ENCODE results near the gene P2RY14.

The P2RY14 gene

GRCh38 chr3:151278230-151278629 lies at the start of gene P2RY14:
Gene P2RY14 (minus strand): TSS chr3:151278542. CDS start chr3:151214316, 64,226 bp downstream.
- DNase-seq, result no peak

GRCh38 chr3:151327571-151328198 lies 49.3 kb upstream of the P2RY14 start:
- DNase-seq, result peak; percentile 30

GRCh38 chr3:151322511-151322910 lies 44.2 kb upstream of the P2RY14 start:
- no peak for DNase-seq

GRCh38 chr3:151321526-151321925 lies 43.2 kb upstream of the P2RY14 start:
- DNase-seq, result no peak

- no peak for DNase-seq
Measured at GRCh38 chr3:151320131-151320530, 41.8 kb upstream of the P2RY14 start.

- no peak for DNase-seq
Measured at GRCh38 chr3:151319628-151320027, 41.3 kb upstream of the P2RY14 start.

- no peak for DNase-seq
Measured at GRCh38 chr3:151318991-151319390, 40.6 kb upstream of the P2RY14 start.

GRCh38 chr3:151318313-151318712 lies 40.0 kb upstream of the P2RY14 start:
- DNase-seq, result no peak

GRCh38 chr3:151316267-151316991 lies 38.1 kb upstream of the P2RY14 start, which contains the start of gene GPR87:
Gene GPR87 (minus strand): TSS chr3:151316820. CDS start chr3:151300100, 16,720 bp downstream.
- DNase-seq, result peak; percentile 7

GRCh38 chr3:151315846-151316245 lies 37.5 kb upstream of the P2RY14 start:
- no peak for DNase-seq

GRCh38 chr3:151315136-151315535 lies 36.8 kb upstream of the P2RY14 start:
- no peak for DNase-seq

- no peak for DNase-seq
Measured at GRCh38 chr3:151314593-151314992, 36.3 kb upstream of the P2RY14 start.

GRCh38 chr3:151314137-151314536 lies 35.8 kb upstream of the P2RY14 start:
- no peak for DNase-seq

- peak; percentile 6 for DNase-seq
Measured at GRCh38 chr3:151312972-151313371, 34.6 kb upstream of the P2RY14 start.

- no peak for DNase-seq
Measured at GRCh38 chr3:151309566-151309965, 31.2 kb upstream of the P2RY14 start.

- no peak for DNase-seq
Measured at GRCh38 chr3:151307583-151308488, 29.5 kb upstream of the P2RY14 start.

- DNase-seq, result no peak
Measured at GRCh38 chr3:151307131-151307530, 28.8 kb upstream of the P2RY14 start.

GRCh38 chr3:151306168-151306810 lies 27.9 kb upstream of the P2RY14 start:
- no peak for DNase-seq

GRCh38 chr3:151305775-151306151 lies 27.4 kb upstream of the P2RY14 start:
- no peak for DNase-seq

GRCh38 chr3:151305060-151305774 lies 26.9 kb upstream of the P2RY14 start:
- DNase-seq, result peak; percentile 1

- no peak for DNase-seq
Measured at GRCh38 chr3:151303751-151304150, 25.4 kb upstream of the P2RY14 start.

GRCh38 chr3:151301787-151302186 lies 23.4 kb upstream of the P2RY14 start:
- no peak for DNase-seq

Measured in NCI-H69 (cell line).